DMS114 treated with DMSO at 0.1 percent for 48 hours (cell line): Measurements from ENCODE around the gene PPP1R9B.

ENCODE experiments used
- DNase-seq: peaks from one replicate; lab custom pipeline; 2025; ENCODE audit not compliant: unreplicated experiment; lab: John Stamatoyannopoulos, UW

Gene PPP1R9B

DNA sequence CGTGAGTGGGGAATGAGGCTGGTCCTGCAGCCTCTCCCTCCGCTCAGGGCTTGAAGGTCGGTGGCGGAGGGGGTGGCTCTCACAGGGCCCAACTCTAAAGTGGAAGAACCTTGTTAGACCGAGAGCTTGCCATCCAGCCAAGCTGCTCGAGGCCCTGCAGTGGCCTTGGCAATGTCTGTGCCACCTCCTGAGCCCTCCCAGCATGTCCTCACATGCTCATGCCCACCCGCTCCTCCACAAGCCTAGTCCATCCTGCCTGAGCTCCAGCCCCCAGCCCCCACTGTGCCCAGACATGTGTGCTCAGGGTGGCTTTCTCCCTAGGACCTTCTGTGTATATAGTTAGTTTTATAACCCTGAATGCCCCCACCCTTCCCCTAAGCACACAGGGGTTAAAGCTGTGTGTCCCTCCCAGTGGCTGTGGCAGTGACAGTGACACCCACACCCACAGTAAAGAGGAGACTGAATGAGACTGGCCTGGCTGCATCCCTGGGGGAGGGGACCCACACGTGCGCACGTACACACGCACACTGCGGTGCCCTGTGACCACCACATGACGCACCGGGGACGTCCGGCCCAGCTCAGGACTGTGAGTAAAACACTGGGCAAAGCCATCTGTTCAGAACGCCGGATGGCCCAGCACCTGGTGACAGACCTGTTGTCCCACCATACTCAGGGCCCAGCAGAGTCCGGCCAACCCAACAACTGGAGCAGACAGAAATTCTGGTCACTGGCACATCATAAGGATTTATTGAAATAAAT, 39.7 kb downstream of the PPP1R9B start:
- DNase-seq = no peak

DNA sequence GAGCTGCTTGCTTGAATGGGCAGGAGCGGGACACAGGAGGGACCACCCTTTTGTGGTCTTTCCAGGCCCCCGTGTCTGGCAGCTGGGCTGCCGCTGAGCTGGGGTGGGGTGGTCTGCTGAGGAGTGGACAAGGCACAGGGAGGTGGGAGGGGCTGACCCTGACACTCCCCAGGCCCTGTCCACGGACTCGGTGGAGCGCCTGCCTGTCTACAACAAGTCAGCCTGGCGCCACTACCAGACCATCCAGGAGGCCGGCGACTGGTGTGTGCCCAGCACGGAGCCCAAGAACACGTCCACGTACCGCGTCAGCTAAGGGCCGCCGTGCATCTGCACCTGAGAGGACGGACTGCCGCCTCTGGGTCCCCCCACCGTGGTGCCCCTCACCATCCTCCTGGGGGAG, 40.7 kb downstream of the PPP1R9B start:
- DNase-seq = no peak

DNA sequence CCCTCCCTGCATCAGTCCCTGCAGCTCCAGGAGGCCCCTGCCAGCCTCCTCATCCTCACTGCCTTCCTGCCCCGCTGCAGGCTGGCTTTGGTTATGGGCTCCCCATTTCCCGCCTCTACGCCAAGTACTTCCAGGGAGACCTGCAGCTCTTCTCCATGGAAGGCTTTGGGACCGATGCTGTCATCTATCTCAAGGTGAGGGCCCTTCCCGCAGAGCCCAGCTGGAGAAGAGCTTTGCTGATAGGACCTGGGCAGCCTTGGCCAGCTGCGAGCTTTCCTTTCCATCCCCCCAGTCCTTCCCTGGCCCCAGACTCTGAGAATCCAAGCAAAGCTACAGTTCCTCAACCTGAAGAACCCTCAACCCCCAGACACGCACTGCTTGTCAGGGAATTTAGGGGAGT, 41.3 kb downstream of the PPP1R9B start:
- DNase-seq = no peak

DNA sequence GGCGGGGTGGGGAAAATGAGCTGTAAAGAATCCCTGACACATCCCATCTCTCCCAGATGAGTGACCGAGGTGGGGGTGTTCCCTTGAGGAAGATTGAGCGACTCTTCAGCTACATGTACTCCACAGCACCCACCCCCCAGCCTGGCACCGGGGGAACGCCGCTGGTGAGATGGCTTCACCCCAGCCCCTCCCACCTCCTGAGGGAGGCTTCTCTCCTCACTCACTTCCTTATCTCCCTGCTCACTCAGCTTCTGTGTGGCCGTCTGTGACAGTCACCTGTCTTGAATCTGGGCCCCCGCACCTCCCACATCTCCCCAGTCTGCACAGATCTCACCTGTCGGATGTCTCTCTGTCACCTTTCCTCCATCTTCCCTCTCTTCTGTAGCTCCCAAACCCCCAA, 41.9 kb downstream of the PPP1R9B start:
- no peak for DNase-seq

DNA sequence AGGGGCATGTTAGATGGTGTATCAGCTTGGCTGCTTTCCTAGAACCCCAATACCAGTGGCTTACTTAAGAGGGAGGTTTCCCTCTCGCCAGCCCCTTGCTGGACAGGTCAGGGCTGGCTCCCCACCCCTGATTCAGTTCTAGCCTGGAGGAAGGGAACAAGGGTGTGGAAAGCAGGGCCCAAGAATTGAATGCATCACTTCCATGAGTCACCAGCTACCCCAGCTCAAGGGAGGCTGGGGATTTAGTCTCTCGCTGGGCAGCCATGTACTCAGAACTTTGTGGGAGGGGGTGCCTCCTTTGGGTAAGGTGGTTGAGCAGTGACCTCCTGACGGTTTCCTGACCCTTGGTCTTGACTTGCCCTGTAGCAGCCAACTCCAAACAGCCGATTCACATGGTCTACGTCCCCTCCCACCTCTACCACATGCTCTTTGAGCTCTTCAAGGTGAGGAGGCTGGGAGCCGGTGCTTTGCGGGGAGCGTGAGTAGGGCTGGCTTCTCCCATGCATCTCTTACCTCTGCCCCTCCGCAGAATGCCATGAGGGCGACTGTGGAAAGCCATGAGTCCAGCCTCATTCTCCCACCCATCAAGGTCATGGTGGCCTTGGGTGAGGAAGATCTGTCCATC, 42.6 kb downstream of the PPP1R9B start:
- DNase-seq = no peak

DNA sequence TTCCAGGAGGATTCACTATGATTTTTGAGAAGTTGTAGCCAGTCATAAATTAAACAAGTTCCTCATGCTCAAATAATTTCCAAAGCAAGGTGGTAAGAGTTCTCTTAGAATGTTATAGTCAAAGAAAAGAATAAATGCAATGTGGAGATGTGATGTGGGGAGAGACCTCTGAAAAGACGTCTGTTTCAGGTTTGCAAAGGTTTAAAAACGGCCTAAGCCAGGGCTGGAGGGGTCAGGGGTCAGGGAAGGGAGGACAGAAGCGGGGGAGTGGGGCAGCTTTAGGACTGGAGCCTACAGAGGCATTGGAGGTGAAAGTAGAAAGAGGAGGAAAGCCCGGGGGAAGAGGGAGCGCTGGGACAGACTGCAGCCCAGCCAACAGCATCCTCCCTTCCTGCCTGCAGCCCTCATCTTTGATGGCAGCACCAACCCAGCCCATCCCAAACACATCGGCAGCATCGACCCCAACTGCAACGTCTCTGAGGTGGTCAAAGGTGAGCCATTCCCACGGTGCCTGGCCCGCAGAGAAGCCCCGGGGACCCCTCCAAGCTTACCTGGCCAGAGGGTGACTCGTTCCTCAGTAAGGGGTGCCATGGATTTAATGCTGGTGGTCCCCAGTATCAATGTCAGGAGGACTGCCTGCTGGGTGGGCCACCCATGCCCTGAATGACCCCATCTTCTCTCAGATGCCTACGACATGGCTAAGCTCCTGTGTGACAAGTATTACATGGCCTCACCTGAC, 43.9 kb downstream of the PPP1R9B start:
- DNase-seq = no peak

DNA sequence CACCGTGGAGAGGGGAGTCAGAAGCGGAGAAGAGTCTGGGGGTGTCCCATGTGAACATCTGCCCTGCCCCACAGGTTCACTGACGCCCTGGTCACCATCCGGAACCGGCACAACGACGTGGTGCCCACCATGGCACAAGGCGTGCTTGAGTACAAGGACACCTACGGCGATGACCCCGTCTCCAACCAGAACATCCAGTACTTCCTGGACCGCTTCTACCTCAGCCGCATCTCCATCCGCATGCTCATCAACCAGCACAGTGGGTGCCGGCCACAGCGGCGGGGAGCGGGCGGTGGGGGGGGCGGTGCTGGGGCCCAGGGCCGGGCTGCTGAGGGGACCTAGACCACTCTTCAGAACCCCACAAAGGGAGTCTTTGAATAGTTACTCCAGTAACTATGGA, 44.7 kb downstream of the PPP1R9B start:
- no peak for DNase-seq

DNA sequence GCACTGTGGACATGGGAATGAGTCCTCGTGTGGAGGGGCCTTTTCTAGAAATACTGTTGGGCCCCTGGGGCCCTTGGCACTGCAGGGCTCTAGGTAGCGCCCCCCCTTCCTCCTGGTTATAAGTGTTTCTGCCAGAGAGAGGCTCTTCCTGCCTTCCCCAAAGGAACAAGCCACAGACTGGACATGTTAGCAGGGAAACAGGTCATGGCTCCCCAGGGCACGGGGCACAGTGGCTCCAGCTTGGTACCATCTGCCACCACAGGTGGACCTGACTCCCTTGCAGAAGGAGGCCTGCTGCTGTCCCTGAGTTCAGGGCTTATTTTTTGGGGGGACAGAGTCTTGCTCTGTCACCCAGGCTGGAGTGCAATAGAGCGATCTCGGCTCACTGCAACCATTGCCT, 46.5 kb downstream of the PPP1R9B start:
- DNase-seq = no peak

DNA sequence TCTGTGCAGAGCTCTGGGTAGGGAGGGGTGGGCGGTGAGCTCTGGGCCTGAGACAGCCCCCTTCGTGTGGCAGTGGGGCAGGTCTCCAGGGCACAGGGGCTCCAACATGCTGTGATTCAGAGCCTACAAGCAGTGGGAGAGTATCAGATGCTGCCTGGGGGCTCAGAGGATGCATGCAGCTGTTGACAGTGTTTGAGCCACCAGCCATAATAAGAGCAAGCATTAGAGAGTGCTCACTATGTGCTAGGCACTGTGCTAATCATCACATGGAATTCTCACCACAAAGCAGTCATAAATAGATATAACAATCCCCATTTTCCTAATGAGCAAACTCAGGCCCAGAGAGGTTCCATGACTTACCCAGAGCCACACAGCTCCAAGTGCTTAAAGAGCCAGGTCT, 47.2 kb downstream of the PPP1R9B start:
- DNase-seq = no peak

DNA sequence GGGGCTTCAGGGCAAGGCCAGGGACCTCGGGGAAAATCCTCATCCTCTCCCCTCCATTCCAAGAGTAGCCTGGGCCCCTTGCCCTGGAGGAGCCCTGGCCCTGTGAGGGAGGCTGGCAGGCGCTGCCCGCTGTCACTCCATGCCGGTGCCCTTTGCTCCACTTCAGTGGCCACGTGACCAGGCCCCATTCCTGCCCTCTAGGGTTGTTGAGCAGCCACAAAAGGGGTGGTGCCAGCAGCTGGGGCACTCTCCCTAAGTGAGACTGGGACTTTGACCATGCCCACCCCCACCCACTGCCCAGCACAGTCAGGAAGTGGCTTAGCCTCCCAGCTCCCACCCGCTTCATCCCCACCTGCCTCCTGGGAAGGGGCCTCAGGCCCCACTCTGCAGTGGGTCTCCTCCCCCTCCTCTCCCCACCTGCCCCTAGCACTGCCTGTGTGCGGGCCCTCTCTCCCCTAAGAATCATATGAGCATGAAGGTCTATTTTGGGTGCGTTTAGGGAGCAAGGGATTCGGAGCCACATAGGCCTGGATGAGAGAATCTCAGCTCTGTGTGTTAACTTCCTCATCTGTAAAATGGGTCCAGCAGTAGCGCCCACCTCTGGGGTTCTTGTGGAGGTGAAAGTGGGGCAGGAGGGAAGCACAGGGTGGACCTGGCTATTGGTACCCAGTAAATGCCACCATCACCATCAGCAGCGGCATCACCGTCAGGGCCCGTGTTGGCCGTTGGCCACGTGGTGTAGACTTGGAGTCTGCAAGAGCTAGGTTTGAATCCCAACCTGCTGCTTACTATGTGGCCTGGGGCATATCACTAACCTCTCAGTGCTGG, 48.1 kb downstream of the PPP1R9B start:
- no peak for DNase-seq

DNA sequence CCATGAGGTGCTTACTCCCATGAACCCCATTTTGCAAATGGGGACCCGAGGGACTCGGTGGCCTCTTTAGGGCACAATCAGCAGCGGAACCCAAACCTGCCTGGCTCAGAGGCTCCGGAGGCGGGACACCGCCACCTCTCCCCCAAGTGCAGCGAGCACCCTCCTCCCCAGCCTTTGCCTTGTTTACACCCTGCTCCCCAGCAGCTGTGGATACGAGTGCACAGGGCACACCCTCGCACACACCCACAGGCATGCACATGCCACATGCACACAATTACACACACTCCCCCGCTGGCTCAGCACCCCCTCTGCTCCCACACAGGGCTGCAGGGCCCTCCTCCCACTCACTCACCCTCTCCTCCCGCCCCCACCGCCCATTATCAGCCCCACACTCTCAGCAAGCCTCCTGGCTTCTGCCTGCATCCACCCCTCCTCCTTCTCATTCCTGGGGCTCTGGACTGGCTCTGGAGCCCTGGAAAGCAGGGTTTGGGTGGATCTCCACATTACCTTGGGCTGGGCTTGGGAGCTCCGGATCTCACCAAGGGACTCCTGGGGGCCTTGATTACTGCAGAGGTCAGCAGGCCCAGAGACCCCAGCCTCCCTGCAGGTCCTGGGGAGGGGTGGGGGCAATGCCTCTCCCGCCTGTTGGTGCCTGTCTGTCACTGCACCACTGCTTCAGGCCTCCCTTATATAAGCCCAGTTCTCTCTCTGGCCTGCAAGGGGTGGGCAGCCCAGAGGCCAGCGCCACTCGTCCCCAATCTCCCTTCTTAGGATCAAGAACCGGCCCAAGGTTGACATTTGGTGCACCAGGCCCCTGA, 48.9 kb downstream of the PPP1R9B start:
- no peak for DNase-seq

DNA sequence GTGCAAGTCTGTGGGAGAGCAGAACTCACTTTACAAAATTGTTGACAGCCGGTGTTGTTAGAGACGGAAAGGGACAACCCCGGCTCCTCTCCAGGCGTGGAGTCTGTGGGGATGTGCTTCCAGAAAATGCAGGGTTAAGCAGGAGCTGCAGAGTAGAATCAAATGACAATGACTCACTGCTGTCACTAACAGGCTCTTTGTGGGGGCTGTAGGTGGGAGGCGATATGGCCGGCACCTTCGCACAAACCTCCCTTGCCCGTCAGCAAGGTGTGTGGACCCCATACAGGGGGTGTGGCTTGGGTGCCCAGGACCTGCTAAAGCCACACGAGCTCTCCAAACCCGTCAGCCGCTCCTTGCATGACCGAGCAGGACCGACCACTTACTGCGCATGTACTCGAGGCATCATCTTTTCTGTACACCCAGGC, 49.5 kb downstream of the PPP1R9B start:
- no peak for DNase-seq

DNA sequence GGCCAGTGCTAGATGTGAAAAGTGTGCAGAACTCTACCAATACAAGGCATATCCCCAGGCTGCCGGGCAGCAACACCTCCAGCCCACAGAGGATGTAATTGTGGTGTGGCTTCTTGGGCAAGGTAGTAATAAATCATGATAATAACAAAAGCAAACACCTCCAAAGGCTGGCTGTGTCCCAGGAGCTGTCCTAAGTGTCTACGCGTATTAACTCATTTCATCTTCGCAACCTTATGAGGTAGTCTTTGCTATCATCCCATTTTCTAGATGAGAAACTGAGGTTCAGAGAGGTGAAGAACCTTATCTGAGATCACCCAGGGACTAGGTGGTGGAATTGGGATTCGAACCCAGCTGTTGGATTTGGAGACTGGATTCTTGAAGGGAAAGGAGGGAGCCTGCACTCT, 50.0 kb downstream of the PPP1R9B start:
- DNase-seq = no peak

DNA sequence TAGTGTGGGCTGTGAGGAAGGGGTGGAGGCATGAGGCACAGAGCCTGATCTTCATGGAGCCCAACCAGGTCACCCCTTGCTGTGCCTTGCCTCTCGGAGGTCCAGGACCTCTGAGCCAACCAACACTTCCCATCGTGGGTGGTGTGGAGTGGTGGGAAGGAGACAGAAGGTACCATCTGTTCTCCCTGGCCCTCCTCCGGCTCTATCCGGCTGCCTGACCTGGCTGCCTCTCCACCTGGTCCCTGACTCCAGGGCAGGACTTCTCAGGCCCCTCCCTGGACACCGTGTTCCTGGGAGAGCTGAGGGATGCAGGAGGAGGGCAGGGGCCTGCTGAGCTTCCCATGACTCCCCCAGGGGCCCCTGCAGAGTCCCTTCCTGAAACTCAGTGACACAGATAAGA, 51.5 kb downstream of the PPP1R9B start:
- DNase-seq = no peak

DNA sequence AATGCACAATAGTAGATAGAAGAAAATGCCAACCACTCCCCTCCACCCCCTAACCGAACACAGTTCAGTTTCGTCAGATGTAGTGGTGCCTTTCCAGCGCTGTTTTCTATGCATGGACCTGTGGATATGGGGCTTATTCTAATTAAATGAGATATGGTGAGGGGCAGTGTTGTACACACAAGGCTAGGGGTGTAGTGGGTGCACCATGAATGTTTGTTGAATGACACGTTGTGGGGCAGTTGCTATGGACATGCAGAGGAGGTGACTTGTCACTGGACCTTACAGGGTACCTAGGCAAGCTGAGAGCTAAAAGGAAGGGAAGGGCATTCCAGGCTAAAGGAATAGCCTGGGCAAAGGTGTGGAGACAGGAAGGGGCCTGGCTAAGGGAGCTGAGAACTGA, 51.9 kb downstream of the PPP1R9B start:
- no peak for DNase-seq

DNA sequence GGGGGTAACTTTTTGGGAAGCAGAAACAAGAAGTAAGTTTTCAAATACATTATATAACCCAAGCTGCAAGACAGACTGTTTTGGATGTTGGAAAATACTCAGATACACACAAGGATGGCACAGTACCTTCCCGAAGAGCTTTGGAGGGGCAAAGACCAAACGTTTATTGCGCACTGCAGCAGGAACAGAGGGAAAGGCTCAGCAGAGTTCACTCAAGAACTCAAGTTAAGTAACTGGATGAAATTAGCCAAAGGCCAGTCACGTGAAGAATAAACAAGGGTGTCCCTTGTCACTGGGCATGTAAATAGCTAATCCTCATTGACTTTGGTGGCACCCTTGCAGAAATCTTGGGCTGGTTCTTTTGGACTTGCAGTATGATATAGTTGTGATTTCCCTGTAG, 52.6 kb downstream of the PPP1R9B start:
- DNase-seq = no peak

DNA sequence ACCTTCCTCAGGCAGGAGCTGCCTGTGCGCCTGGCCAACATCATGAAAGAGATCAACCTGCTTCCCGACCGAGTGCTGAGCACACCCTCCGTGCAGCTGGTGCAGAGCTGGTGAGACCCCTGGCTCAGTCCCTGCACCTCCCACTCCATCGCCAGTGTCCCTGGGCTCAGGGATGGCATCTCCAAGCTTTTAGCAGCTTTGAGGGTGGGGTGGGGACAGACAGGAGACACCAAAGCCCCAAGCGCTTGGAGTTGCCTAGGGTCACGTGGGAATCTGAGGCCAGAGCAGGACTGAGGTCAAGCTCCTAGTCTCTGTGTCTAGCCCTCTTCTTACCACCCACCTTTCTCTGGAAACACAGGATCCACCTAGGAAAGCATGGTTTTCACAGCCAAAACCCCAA, 53.0 kb downstream of the PPP1R9B start:
- no peak for DNase-seq

DNA sequence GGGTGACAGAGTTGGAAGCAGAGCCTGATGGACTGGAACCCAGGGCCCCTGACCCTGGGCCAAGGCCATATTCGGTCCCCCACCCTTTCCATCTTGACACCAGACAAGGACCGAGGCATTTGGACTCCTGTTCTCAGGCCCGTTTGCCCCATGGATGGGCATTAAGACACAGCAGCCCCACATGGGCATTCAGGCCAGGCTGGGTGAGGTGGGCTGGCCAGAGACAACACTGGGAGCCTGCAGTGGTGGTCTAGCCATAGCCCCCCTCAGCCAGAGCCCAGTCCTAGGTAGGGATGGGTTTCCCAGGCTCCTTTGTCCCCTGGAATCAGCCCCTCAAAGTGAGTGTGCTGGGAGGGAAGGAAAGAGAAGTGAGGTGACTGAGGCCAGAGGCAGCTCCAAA, 53.7 kb downstream of the PPP1R9B start:
- no peak for DNase-seq

DNA sequence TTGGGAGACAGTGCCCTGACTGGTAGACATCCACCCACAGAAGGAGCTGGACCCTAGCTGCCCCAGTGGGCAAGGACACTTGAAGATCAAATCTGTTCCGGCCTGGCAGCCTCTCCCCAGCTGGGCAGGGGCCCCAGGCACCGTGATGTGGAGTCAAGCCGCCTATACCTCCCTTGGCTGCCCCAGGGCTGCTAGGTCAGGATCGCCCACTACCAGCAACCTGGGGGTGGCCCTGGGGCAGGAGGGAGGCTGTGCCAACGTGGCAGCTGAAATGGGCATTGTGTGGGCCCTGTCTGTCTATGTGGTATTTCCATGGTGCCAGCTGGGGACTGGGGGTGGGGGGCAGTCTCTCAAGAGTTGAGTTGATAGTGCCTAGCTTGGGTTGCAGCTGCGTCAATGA, 54.4 kb downstream of the PPP1R9B start:
- DNase-seq = no peak

DNA sequence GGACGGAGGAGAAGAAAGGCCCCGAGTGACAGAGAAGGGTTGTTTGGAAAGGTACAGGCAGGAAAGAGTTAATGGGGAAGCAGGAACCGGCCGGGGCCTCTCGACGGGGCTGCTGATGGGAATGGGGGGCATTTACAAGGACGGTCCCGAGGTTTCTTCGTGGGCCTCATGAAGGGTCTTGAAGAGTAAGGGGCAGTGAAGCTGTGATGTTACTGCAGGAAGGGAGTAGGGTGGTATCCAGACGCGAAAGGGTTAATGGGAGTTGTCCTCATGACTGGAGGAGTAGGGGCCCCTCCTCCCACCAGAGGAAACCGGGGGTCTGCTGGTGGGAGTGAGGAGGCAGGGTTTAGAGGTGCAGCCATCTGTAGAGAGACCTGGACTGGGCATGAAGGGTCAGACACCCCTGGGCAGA, 54.8 kb downstream of the PPP1R9B start:
- no peak for DNase-seq
